Midbrain (tissue), 1 donor: ENCODE measurements around the gene MAFB.

Experiments used
- DNase-seq: peaks from one replicate; lab custom pipeline; 2025; lab: John Stamatoyannopoulos, UW

Gene MAFB

DNA sequence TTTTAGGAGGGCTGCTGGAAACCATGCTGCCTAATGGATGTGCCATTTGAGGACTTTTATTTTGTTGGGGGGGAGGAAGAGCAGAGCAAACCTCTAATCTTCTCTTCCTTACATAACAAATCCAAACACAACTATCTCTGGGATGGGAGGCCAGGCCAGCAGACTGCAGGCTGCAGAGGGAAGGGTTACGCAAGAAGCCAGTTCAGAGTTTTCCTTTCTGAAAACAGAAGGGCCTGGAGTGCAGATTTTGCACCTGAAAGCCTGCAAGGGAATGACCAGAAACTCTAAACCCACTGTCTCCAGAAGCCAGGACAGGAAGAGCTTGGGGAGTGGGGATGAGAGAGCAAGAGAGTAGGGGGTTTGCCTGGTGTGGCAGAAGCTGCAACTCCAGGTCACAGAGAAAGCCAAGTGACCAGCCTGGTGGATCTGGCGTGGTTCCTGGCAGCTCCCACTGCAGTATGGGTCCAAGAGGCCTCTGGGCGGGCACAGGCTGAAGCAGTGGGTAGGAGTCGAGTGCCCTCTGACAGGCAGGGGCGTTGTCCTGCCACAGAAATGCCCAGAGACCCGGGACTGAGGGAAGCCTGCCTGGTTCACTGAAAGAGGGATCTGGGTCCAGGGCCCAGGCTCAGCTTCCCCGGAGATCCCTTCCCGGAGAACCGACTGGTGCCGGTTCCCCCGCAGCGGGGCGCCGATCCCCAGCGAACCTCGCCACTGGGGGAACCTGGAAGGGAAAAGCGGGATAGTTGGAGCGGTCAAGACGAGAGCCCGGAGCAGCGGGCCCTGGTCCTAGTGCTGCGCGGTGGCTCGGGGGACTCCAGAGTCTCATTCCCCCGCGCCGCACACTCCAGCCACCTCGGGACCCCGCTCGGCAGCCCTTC, 6.7 kb downstream of the MAFB start:
- DNase-seq: no peak

DNA sequence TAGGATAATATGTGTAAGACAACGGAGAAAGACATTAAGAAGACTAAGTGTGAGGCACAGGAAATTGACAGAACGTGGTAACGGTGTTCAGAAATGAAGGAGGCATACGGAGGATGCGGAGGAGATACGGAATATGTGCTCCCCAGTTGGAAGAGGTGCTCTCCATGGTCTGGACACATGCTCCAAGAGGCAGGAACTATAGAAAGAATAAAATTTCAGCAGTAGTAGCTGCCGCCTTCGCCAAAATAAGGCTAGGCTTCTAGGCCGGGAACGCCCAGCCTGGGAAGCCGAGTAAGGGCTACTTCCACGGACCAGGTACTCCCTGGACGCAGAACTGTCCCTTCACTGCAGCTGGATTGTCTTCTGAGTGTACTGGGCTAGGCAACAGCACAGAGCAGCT, 7.4 kb downstream of the MAFB start:
- no peak for DNase-seq

DNA sequence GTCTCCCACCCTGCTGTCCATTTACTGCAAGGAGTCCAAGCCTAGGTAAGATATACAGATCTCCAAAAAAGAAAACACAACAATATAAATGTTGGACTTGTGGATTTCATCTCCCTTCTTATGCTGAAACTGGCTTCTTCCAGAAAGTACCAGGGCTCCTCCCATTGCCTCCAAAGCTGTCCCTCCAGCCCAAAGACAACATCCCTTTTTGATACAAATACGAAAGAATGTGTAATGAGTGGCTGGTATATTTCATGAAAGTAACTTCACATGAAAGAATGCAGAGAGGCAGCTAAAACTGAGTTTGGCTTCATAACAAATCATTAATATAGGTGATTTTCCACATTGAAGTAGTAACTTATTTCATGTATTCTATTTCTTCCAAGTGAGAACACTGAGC, 7.9 kb downstream of the MAFB start:
- DNase-seq: no peak

DNA sequence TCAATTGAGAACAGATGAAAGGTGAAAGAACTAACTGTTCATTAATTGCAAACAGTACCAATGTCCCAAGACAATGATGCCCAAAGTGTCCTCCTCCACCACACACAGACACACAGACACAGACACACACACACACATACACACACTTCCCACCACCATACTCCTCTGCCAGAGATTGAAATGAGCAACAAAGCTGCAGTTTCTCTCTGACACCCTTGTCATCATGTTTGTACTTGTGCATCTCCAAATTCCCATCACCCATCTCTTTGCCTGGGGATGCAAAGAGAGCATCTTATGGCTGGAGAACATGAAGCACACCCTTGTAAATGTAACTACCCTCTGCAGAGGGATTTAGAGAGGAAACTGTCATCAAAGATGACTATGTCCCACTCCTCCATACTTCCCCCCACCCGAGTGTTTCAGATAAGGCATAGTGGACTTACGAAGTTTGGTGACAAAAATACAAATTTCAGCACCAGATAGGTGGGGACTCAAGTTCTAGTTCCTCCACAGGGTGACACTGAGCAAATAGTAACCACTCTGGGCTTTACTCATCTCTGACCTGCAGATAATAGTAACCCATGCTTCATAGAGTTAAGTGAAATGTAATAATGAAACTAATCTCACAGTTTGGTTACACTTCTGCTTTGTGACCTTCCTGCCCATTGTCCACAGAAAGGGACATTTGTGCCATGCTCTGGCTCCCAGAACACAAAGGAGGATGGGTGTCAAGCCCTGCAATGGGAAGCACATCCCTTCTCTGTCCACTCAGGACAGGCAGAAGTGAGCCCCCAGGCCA, 8.7 kb downstream of the MAFB start:
- DNase-seq: no peak

DNA sequence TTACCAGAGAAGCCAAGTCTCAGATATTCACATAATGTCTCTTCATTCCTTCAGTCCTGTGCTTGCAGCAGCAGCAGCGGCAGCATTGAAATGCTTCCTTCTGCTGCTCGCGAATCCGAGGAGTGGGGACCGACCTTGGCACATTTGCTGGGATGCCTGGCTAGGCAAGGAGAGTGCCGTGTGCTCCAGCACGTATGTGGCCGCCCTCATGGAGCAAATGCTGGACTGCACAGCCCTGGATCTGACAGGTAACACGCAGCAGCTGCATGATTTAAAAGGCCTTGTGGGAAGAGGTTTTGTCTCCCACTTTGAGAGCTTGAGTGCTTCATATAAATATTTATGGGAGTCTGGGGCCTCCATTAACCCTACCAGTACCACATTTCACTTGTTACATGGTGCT, 9.9 kb downstream of the MAFB start:
- no peak for DNase-seq

DNA sequence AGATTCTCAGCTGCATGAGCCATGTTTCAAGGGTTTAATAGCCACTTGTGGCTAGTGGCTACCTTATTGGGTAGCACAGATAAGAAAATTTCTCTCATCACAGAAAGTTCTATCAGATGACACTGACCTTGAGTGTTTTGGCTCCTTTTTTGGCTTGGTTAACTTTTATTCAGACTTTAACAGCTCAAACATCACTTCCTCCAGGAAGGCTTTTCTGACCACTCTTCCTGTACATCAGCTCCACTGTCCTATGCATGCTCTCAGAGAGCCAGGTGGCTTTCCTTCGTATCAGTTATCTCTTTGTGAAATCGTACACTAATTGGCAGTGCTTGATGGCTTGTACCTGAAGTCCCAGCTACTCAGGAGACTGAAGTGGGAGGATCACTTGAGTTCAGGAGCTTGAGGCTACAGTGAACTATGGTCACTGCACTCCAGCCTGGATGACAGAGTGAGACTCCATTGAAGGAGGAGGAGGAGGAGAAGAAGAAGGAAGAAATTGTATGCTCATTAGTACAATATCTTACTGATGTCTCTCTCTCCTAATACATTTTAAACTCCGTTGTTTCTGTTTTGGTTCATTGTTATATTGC, 10.7 kb downstream of the MAFB start:
- DNase-seq: no peak

DNA sequence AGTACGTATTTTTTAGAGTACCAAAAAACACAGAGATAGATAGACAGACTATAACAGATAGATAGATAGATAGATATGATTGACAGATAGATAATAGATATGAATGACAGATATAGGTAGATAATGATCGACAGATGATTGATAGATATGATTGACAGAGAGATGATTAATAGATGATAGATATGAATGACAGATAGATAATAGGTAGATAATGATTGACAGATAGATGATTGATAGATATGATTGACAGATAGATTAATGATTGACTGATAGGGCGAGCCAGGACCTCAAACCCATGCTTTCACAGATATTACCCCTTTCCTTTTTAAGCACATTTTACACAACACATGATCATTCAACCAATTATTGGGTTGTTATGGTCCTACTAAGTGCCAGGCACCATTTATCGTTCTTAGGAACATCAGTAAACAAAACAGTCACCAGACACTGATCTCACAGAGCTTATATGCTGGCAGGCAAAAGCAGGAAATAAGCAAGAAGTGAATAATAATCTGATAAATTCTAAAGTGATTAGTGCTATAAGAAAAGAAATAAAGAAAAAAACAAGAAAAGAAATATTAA, 11.6 kb downstream of the MAFB start:
- no peak for DNase-seq

DNA sequence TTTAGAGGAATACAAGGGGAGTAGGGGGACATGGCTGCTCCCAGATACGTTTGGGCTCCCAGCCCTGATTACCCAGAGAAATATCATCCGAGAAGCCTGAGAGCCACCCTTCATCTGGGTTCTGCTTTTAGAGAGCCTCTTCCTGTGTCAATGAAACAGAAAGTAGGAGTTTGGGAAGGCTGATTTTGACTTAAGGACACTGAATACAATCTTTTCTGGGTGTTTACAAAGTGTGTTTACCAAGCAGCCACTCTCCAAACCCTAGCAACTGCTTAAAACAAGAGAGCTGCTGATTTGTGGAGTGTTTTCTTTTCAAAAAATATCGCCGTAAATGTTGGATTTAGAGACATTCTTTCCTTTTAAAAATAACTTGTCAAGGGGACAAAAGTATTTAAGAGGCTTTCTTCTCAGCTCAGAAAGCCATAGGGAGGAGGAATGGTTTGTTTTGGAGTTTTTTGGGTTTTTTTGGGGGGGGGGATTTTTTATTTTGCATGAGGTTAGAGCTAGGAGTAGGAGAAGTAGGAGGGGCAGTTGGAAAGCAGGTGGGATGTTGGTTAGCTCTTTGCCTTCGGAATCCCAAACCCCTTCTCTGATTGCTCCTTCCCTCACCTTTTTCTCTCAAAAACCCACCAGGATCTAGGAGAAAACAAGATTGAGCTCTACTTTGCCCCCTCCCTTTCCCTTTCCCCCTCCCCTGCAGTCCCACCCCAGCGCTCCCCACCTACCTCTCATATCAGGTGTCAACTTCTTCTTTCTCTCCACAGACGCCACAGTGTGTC, 12.4 kb downstream of the MAFB start:
- no peak for DNase-seq

DNA sequence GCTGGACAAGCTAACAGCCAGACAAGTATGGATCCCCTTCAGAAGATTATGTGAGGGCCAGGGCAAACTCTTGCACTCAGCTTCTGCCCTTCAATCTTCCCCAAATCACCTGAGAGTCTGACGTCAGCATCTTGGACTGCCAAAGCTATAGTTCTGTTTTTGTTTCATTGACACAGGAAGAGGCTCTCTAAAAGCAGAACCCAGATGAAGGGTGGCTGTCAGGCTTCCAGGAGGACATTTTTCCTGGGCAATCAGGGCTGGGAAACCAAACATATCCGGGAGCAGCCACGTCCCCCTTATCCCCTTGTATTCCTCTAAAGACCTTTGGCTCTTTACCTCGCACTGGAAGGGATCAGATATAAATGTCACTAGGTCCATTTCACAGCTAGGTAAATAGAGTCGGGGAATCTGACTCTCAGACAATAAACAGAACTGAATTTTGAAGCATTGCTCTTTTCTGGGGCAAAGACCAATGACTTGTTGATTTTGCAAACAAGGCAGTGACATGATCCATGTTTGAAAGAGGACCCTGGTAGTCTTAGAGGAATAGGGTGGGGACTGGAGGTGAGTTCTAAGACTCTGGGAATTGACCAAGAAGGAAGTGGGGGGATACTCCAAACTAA, 13.3 kb downstream of the MAFB start:
- no peak for DNase-seq

DNA sequence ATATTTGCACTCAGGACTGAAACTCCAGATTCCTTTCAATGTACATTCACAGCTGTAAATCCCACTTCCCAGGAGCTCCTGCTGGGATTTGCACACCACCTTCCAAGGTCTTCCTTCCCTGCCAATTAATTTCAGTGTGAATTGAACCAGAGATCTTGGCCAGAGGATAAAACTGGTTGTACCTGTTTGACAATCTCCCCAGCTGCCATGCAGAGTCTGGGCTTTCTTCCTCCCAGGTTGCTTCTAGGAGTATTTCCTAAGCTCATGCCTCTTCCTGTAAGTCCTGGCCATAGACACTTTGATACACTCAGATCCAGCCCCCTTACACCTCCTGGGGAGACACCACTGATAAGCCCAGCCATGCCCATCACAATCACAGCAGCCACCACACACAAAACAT, 15.6 kb downstream of the MAFB start:
- DNase-seq: no peak

DNA sequence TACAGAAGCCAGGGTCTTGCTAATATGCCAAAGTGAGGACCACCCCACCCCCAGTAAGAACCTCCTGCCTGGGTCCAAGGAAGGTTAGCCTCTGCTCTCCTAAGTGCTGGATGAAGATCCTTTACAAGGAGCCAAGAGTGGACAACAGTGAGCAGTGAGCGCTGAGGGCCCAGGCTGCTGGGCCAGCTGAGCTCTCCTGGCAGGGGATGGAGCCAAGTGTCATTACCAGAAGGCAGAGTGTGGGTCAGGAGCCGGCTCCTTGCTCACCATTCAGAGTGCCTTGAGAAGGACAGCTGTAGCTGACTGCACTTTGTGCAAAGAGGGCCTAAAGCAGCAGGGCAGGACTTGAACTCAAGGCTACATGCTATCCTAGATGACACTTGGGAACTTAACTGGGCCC, 16.9 kb downstream of the MAFB start:
- no peak for DNase-seq

DNA sequence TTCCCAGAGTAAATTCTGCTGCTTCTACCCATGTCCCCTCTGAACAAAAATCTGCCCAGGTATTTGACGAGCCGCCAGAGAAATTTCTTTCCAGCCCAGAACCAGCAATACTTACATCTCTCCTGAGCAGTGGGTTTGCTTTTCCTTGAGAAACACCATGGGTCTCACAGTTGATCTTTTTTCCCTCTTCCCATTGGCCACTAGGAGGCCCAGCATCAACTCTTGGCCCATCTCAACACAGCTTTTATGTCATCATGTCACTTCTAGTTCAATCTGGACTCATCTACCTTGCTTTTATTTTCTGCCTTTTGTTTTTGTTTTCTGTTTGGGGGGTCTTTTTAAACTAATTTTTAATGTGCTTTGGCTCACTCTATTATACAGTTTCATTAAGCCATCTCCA, 18.8 kb downstream of the MAFB start:
- no peak for DNase-seq

DNA sequence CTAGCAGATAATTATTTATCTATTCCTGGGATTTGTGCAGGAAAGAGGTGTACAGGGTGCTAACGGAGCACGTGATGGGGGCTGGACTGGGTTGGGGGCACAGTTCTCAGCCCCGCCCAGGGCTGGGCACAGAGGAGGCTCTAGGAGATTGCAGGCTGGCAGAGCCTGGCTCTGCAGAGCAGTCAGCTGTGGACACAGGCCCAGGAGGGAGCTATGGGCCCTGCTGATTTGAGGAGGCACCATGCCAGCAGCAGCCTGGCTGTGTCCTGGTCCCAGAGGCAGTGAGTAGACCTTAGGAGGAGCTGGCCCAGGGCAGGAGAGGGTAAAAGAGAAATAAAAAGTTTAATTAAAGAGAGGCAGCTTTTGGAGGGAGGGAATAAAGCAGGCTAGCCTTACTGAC, 19.3 kb downstream of the MAFB start:
- no peak for DNase-seq

DNA sequence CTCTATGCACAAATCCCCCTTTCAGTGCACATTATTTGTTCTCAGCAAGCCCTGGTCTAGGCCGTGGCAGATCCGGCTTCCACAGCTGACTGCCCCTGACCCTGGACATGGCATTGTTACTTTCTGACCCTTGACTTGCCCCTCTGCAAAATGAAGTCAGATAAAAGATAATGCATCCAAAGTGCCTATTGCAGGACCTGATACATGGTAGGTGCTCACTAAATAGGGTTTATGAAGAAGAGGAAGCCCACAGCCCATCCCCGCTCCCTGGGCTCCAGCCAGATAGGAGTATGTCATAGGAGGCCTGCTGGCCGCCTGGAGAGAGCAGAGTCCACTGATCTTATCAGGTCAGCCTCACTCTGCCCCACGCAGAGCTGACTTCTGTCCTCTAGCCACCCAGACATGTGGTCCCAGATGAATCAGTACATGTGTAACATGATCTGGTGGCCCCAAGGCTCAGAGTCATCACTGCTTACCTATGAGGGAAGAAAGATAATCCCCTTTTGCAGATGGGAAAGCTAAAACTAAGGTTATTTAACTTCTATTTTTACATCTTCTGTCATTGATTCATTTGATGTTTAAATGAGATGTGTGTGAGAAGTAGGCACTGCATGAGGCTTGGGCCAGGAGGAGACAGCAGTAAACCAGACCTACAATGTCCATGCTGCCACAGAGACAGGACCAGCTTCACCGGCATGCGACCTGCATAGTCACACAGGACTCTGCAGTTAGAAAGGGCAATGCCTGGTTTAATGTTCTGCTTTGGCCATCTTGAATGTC, 20.4 kb downstream of the MAFB start:
- DNase-seq: no peak

DNA sequence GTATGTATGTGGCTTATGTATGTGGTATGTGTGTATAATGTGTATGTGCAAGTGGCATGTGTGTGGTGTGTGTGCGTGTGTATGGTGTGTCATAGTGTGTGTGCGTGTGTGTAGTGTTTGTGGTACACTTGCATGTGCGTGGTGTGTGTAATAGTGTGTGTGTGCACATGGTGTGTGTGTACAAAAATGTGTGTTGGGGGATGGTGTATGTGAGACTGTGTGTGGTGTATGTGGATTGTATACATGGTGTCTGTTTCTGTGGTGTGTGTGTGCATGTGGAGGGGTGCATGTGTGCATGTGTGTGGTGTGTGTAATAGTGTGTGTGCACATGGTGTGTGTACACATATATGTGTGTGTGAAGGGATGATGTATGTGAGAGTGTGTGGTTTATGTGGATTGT, 21.5 kb downstream of the MAFB start:
- no peak for DNase-seq

DNA sequence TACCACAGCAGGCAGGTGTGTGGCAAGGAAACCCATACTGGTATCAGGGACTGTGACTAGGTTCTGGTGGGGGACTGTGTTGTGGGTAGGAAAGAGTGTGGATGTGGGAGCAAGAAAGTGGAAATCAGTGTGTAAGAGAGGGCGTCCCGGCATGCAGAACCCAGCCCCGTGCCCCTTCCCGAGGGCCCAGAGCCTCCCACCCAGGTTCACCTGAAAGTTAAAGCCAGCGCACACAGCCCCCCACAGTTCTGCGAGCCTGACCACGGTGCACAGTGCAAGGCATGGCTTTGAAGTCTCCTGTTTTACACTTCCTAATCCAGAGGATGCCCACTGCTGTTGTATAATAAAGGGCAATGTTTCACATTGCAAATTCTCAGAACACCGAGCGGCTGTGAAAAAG, 22.7 kb downstream of the MAFB start:
- no peak for DNase-seq

DNA sequence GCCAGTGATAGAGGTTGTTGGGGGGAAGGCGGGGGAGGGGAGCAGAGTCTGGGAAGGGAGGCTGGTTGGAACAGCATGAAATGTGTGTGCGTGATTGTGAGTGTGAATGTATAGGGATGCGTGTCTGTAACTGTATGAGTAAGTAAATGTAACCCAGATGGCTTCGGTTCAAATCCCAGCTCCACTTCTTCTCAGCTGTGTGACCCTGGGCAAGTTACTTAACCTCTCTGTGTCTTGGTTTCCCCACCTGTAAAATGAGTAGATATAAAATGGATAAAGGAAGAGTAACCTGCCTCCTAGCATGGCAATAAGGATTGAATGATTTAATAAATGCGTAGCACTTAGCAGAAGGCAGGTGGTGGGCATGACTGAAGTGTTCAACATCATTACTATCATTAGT, 24.1 kb downstream of the MAFB start:
- no peak for DNase-seq

DNA sequence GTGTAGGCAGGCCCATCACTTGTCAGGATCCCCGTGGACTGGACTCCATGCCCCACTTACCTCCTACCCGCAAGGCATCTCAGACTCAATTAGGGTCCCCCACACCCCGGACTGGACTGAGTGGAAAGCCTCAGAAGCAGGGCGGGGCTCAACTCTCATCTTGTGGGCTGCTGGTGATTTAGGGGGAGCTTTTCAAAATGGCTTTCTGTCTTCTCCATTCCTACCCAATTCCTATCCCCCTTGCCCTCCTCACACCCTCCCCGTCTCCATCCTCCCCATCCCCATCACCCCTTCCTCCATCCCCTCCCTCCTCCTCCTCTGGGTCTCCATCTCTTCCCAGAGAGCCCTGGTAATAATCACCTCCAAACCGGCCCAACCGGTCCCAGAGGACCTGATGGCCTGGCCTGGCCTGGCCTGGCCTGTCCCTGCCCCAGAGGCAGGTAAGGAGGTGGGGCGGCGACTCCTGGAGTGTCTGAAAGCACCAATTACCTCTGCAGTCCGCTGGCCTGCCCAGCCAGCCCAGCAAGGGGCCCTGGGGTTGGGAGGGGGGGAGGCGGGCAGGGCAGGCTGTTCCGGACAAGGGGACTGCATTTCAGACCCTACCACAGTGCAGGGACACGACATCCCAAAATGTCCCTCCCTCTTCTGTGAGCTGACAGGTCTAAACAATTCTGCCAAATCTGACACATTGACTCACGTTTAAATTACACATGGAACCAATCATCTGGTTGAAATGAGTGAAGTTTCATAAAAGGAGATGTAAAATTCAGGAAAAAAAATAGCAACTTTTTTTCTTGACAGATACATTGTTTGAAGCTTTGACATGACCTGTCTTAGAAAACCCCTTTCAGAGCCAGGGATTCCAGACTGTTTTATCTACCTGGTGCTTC, 24.8 kb downstream of the MAFB start:
- DNase-seq: no peak

DNA sequence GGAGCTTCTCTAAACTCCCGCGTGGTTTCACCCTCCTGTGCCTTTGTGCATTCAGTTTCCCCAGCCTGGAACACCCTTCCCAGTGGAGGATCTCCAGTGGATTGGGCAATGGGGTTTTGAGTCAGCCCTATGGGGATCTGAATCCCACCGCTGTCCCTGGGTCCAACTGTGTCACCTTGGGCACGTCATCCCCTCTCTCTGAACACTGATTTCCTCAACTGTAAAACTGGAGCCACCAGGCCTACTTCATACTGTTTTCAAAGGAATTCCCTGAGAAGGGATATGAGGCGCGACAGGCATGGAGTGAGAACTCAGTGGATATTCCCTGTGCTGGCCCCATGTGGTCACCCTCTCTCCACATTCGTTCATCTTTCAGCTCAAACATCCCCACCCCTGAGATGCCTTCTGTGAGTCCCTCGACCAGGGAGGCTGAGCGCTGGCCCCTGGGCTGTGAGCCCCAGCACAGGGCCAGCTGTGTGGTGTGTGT, 25.7 kb downstream of the MAFB start:
- no peak for DNase-seq
